ENCODE results near the gene NADK2. TPM values are rescaled to one million over a fixed set of nuclear protein-coding genes. Genes with fewer than 3 reads are reported as not detected.

NADK2 gene
- total and polyA plus RNA-seq, 9 donors: 13.5 to 46.7 (median 26.4) TPM

DNA sequence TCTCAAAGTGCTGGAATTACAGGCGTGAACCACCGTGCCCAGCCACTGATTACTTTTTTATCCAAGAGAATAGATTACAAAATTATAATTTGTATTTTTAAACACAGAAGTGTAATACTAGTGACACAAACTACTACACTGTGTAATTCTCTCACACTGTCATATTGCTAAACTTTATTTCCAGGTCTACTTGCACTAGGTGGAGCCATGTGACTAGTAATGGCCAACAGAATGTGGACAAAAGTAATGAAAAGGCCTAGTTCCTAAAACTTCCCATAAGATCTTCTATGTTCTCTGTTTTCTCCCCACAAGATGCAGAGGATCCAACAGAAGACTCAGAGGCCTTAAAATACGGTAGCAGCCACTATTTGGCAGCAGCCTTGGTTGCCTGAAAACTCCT, 27.3 kb downstream of the NADK2 start:
- H3K36me3 ChIP-seq: no peaks in the 10 kb centered on the region
- no peak overlapping the region for H3K4me3 ChIP-seq
- WGBS, 3 donors: 89 to 91% (median 90%) methylated on average over 3 of the region's 3 CpGs
- no peak for DNase-seq
- no peaks in the 10 kb centered on the region for H3K4me1 ChIP-seq (ENCODE audit: insufficient read depth)
- no peaks in the 10 kb centered on the region for H3K9me3 ChIP-seq
- H3K27me3 ChIP-seq: no peaks in the 10 kb centered on the region
- TF ChIP-seq POLR2A (IDR thresholded peaks at IDR 0.05) (no peak), EP300 (IDR thresholded peaks at IDR 0.05) (no peak)
- TF ChIP-seq, protein P1, sequence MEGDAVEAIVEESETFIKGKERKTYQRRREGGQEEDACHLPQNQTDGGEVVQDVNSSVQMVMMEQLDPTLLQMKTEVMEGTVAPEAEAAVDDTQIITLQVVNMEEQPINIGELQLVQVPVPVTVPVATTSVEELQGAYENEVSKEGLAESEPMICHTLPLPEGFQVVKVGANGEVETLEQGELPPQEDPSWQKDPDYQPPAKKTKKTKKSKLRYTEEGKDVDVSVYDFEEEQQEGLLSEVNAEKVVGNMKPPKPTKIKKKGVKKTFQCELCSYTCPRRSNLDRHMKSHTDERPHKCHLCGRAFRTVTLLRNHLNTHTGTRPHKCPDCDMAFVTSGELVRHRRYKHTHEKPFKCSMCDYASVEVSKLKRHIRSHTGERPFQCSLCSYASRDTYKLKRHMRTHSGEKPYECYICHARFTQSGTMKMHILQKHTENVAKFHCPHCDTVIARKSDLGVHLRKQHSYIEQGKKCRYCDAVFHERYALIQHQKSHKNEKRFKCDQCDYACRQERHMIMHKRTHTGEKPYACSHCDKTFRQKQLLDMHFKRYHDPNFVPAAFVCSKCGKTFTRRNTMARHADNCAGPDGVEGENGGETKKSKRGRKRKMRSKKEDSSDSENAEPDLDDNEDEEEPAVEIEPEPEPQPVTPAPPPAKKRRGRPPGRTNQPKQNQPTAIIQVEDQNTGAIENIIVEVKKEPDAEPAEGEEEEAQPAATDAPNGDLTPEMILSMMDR (IDR thresholded peaks at IDR 0.05): no peak
- H3K27ac ChIP-seq: no peak overlapping the region
- intact Hi-C loops (cut with DNase I): no loop called here

DNA sequence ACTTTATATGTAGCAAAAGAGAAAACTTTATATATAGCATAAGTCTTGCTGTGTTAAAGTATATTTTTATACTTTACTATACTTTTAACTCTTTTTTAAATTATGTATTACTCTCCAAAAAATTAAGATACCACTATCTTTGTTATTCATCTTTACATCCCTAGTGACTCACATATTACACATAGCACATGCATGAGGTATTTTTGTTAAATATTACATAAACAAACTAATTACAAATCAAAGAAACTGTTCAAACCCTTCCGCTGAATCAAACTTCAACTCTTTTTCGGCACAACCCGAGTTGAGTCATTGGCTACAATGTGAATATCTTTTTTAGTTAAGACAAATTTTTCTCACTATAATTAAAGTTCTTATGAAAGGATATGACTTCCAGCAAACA, 32.1 kb downstream of the NADK2 start:
- no peaks in the 10 kb centered on the region for H3K36me3 ChIP-seq
- WGBS, 3 donors: 93 to 97% (median 94%) methylated on average over 3 of the region's 3 CpGs

DNA sequence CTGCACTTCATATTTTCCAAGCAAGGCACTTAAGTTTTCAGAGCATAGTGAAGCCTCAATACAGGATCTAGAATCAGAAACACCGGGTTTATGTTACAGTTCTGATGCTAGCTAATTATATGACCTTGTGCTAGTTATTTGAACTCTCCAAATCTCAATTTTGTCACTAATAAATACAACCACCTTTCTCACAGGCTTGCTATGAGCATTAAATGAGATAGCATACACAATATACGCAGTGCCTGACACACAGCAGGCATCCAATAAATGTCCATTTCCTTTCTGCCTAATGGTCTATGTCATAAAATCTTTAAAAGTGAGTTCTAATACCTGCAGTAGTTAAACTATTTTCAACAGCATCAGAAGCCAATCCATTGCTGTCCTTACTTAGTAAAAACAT, 32.9 kb downstream of the NADK2 start:
- intact Hi-C loops (cut with DNase I): no loop called here
- DNase-seq: no peak
- H3K4me1 ChIP-seq (ENCODE audit: insufficient read depth): no peaks in the 10 kb centered on the region
- TF ChIP-seq EP300 (IDR thresholded peaks at IDR 0.05): no peak
- TF ChIP-seq, protein P1 (IDR thresholded peaks at IDR 0.05): no peak
- no peaks in the 10 kb centered on the region for H3K27me3 ChIP-seq
- H3K27ac ChIP-seq: no peak overlapping the region
- H3K4me3 ChIP-seq: no peak overlapping the region
- no peaks in the 10 kb centered on the region for H3K36me3 ChIP-seq
- WGBS, 3 donors: 88 to 97% (median 93%) methylated on average over 2 of the region's 2 CpGs
- no peaks in the 10 kb centered on the region for H3K9me3 ChIP-seq

More for the DNA sequence above, 32.1 kb downstream of the NADK2 start:
- Histone ChIP-seq H3K9me3 (no peaks in the 10 kb centered on the region), H3K27ac (no peak overlapping the region), H3K4me1 (ENCODE audit: insufficient read depth) (no peaks in the 10 kb centered on the region), H3K4me3 (no peak overlapping the region), H3K27me3 (no peaks in the 10 kb centered on the region)
- intact Hi-C loops (cut with DNase I): no loop called here
- DNase-seq: no peak
- TF ChIP-seq, protein P1 (IDR thresholded peaks at IDR 0.05): no peak
- no peak for TF ChIP-seq POLR2A (IDR thresholded peaks at IDR 0.05)

DNA sequence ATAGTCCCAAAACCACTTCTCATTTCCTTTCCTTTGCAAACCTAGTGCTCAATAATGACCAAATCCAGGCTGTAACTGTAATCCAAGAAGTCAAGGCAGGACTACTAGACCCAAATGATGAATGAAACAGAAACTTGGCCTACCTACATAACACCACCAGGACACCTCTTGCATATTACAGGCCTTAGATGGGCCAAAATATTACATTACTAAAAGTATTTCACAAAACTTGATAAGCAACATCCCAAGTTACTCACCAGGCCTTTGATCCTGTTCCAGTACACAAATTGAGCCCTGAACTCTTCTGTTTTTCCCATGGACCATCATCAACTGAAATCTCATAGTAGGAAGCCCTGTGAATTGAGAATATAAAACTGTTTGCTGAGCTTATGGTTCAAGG, 34.8 kb downstream of the NADK2 start:
- Histone ChIP-seq H3K4me3 (no peak overlapping the region), H3K9me3 (no peaks in the 10 kb centered on the region), H3K4me1 (ENCODE audit: insufficient read depth) (no peaks in the 10 kb centered on the region), H3K36me3 (no peaks in the 10 kb centered on the region), H3K27me3 (no peaks in the 10 kb centered on the region), H3K27ac (no peak overlapping the region)
- intact Hi-C loops (cut with DNase I): no loop called here
- TF ChIP-seq POLR2A (IDR thresholded peaks at IDR 0.05): no peak
- TF ChIP-seq, protein P1 (IDR thresholded peaks at IDR 0.05): no peak
- no peak for TF ChIP-seq EP300 (IDR thresholded peaks at IDR 0.05)
- no peak for DNase-seq

DNA sequence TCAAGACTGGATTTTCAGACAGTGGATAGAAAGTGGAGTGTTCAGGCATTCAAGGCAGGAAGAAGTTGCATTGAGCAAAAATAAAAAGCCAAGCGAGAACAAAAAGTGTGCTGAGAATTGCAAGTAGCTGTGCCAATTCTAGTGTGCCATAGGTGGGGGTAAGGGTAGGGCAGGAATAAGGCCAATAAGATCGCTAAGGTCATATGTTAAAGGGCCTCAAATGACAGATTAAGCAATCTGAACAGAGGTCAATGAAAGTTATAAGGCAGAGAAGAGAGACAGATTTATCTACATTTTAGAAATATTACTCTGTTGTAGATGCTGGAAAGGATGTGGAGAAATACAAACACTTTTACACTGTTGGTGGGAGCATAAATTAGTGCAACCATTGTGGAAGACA, 36.4 kb downstream of the NADK2 start:
- no peaks in the 10 kb centered on the region for H3K36me3 ChIP-seq
- no peak overlapping the region for H3K4me3 ChIP-seq
- TF ChIP-seq EP300 (IDR thresholded peaks at IDR 0.05): no peak
- TF ChIP-seq, protein P1 (IDR thresholded peaks at IDR 0.05): no peak
- TF ChIP-seq POLR2A (IDR thresholded peaks at IDR 0.05): no peak
- no peaks in the 10 kb centered on the region for H3K4me1 ChIP-seq (ENCODE audit: insufficient read depth)
- no peaks in the 10 kb centered on the region for H3K27me3 ChIP-seq
- no peak for DNase-seq
- no peaks in the 10 kb centered on the region for H3K9me3 ChIP-seq
- intact Hi-C loops (cut with DNase I): no loop called here
- H3K27ac ChIP-seq: no peak overlapping the region
- 94 to 99% (median 98%) methylated on average over 2 of the region's 2 CpGs for WGBS, 3 donors

All from ovary (tissue), 9 donors.